NB4 (cell line): ENCODE results near the gene BCL7C.

Source experiments
- CTCF ChIP-seq: IDR thresholded peaks from one replicate; pipeline ENCODE4 v1.5.1; 2012; ENCODE audit warnings: low read depth, low read length
- MAX ChIP-seq: IDR thresholded peaks from 2 replicates; pipeline ENCODE4 v1.6.1; 2011; ENCODE audit warnings: low read depth, low read length
- POLR2A ChIP-seq: IDR thresholded peaks from 2 replicates; pipeline ENCODE4 v1.6.1; 2011; ENCODE audit warnings: mild to moderate bottlenecking; ENCODE audit not compliant: insufficient read length; ENCODE audit errors: extremely low read depth

GRCh38 chr16:30937692-30938091, 43.8 kb upstream of the BCL7C start:
- TF ChIP-seq CTCF, result no peak
- no peak for TF ChIP-seq POLR2A
- TF ChIP-seq MAX, result no peak
